ENCODE results near the gene FRMPD4. TPM values are rescaled to one million over a fixed set of nuclear protein-coding genes. Genes with fewer than 3 reads are reported as not detected.

Gene FRMPD4
- total and polyA plus RNA-seq, 2 donors (not counting 3 experiments of a cell fraction or from before 2014, with no cell fraction given): not detected

GRCh38 chrX:12469296-12469695 lies 331.0 kb downstream of the FRMPD4 start:
- Histone ChIP-seq H4K20me1 (replicated peaks; ENCODE audit: control insufficient read depth, extremely low read depth, insufficient read depth, low read length) (no peaks in the 10 kb centered on the region), H3K9me1 (replicated peaks; ENCODE audit: control insufficient read depth, extremely low read depth, insufficient read depth, low read length) (no peaks in the 10 kb centered on the region), H3K27me3 (ENCODE audit: control insufficient read depth in 2 of 2, insufficient read depth in 2 of 2, low read length in 2 of 2) (no peaks in the 10 kb centered on the region), H3K9me3 (replicated peaks; ENCODE audit: control insufficient read depth, insufficient read depth, low read length) (no peaks in the 10 kb centered on the region), H3K79me2 (ENCODE audit: control insufficient read depth, insufficient read depth, low read length) (no peaks in the 10 kb centered on the region), H3K4me3 (replicated peaks in 1 of 3; ENCODE audit: insufficient read depth in 1 of 3, low read depth in 1 of 3, low read length in 3 of 3) (no peak overlapping the region), H3K9ac (replicated peaks; ENCODE audit: extremely low read depth, insufficient read depth, low read length) (no peak overlapping the region), H3K4me1 (ENCODE audit: control insufficient read depth, extremely low read depth, insufficient read depth, low read length) (no peaks in the 10 kb centered on the region), H3K4me2 (ENCODE audit: insufficient read depth, low read length) (no peak overlapping the region), H2AFZ (ENCODE audit: low read depth, low read length) (no peak overlapping the region), H3K27ac (ENCODE audit: insufficient read depth, low read depth, low read length) (no peak overlapping the region), H3K36me3 (ENCODE audit: control insufficient read depth in 2 of 2, extremely low read depth in 1 of 2, insufficient read depth in 2 of 2, low read length in 2 of 2) (no peaks in the 10 kb centered on the region)
- TF ChIP-seq JUN (IDR thresholded peaks at IDR 0.05; ENCODE audit: borderline replicate concordance, insufficient read depth, insufficient read length, low read depth): no peak
- no peak for TF ChIP-seq MAX (IDR thresholded peaks at IDR 0.05; ENCODE audit: insufficient read depth, insufficient read length)
- TF ChIP-seq MYC (IDR thresholded peaks at IDR 0.05; ENCODE audit: low read depth, low read length): no peak
- TF ChIP-seq FOS (IDR thresholded peaks at IDR 0.05; ENCODE audit: borderline replicate concordance, insufficient read depth, low read length): no peak
- TF ChIP-seq EZH2 (IDR thresholded peaks at IDR 0.05; ENCODE audit: borderline replicate concordance, low read depth, low read length, severe bottlenecking): no peak
- TF ChIP-seq POLR2AphosphoS5 (IDR thresholded peaks at IDR 0.05; ENCODE audit: insufficient read depth, low read depth, low read length): no peak
- TF ChIP-seq CTCF (IDR thresholded peaks at IDR 0.05; ENCODE audit: extremely low read depth in 1 of 2, insufficient read depth in 1 of 2, low read depth in 1 of 2, low read length in 2 of 2): no peak
- no peak for TF ChIP-seq POLR2A (IDR thresholded peaks at IDR 0.05; ENCODE audit: low read depth, low read length)
- no peak for TF ChIP-seq GATA2 (IDR thresholded peaks at IDR 0.05; ENCODE audit: insufficient read depth, insufficient read length, low read depth, low read length)
- dilution Hi-C loops (cut with MboI; ENCODE audit: extremely low pct_ligation_motif_present, low sequenced_read_pairs) (no loop called here), intact Hi-C loops (cut with micrococcal nuclease) (no loop called here)
- FAIRE-seq (peak; percentile 4), DNase-seq (ENCODE audit: low read depth, low spot score) (no peak)
- ChIA-PET POLR2A (no interaction called here), CTCF (no interaction called here)
- no TSS peak for BruUV-seq (replicated peaks)
